ENCODE data around the gene CRYBB2. TPM values are rescaled to one million over a fixed set of nuclear protein-coding genes. Genes with fewer than 3 reads are reported as not detected.

CRYBB2 gene
- polyA plus RNA-seq, 3 donors: not detected

- Histone ChIP-seq H2AFZ (ENCODE audit: insufficient read depth, low read depth, low read length, poor library complexity, severe bottlenecking) (no peak overlapping the region), H3K27me3 (ENCODE audit: control insufficient read depth in 2 of 2, insufficient read depth in 2 of 2, low read length in 2 of 2) (no peaks in the 10 kb centered on the region), H3K36me3 (replicated peaks in 1 of 2; ENCODE audit: control insufficient read depth in 1 of 2, insufficient read depth in 2 of 2, low read length in 2 of 2) (no peaks in the 10 kb centered on the region), H3K9ac (ENCODE audit: insufficient read depth, low read length, poor library complexity, severe bottlenecking) (no peak overlapping the region), H3K4me3 (replicated peaks in 1 of 3; ENCODE audit: low read depth in 2 of 3, low read length in 3 of 3) (no peak overlapping the region), H3K9me3 (replicated peaks in 1 of 2; ENCODE audit: control insufficient read depth in 1 of 2, insufficient read depth in 1 of 2, low read length in 2 of 2) (no peaks in the 10 kb centered on the region), H3K79me2 (ENCODE audit: insufficient read depth, low read length) (no peaks in the 10 kb centered on the region), H3K27ac (ENCODE audit: low read depth in 1 of 2, low read length in 2 of 2) (no peak overlapping the region), H3K4me2 (replicated peaks; ENCODE audit: extremely low read depth, low read length, poor library complexity, severe bottlenecking) (no peak overlapping the region), H3K4me1 (ENCODE audit: control insufficient read depth in 1 of 2, insufficient read depth in 2 of 2, low read length in 2 of 2) (no peaks in the 10 kb centered on the region), H4K20me1 (ENCODE audit: insufficient read depth, low read length) (no peaks in the 10 kb centered on the region)
- Mint-ChIP-seq H3K27ac (no peak overlapping the region), H3K36me3 (no peaks in the 10 kb centered on the region), H3K27me3 (ENCODE audit: low read depth in 3 of 3) (peaks cover 0 to 4% (median 3%) of the 10 kb centered on the region in 3 donors), H3K9me3 (peaks cover 0 to 2% (median 0%) of the 10 kb centered on the region in 7 donors), H3K4me1 (no peaks in the 10 kb centered on the region), H3K4me3 (no peak overlapping the region)
- DNase-seq: no peak
- no CpG with 5 or more reads among the region's 2 CpGs for WGBS (ENCODE audit: insufficient coverage)
- TF ChIP-seq CTCF (IDR thresholded peaks at IDR 0.05): no peak
- intact Hi-C loops (cut with micrococcal nuclease): no loop called here
These were observed 11.8 kb upstream of the CRYBB2 start for GRCh38 chr22:25207553-25208157.

- no peak overlapping the region for H3K27ac ChIP-seq (ENCODE audit: low read depth in 1 of 2, low read length in 2 of 2)
- peaks cover 0 to 3% (median under 1%) of the 10 kb centered on the region in 7 donors for H3K9me3 Mint-ChIP-seq
- no peaks in the 10 kb centered on the region for H3K4me1 ChIP-seq (ENCODE audit: control insufficient read depth in 1 of 2, insufficient read depth in 2 of 2, low read length in 2 of 2)
- H3K36me3 ChIP-seq (replicated peaks in 1 of 2; ENCODE audit: control insufficient read depth in 1 of 2, insufficient read depth in 2 of 2, low read length in 2 of 2): no peaks in the 10 kb centered on the region
- H4K20me1 ChIP-seq (ENCODE audit: insufficient read depth, low read length): no peaks in the 10 kb centered on the region
- no peaks in the 10 kb centered on the region for H3K36me3 Mint-ChIP-seq
- H3K79me2 ChIP-seq (ENCODE audit: insufficient read depth, low read length): no peaks in the 10 kb centered on the region
- H3K27me3 Mint-ChIP-seq (ENCODE audit: low read depth in 3 of 3): peaks cover 0 to 4% (median 3%) of the 10 kb centered on the region in 3 donors
- TF ChIP-seq CTCF (IDR thresholded peaks at IDR 0.05): no peak
- no peak overlapping the region for H3K9ac ChIP-seq (ENCODE audit: insufficient read depth, low read length, poor library complexity, severe bottlenecking)
- H2AFZ ChIP-seq (ENCODE audit: insufficient read depth, low read depth, low read length, poor library complexity, severe bottlenecking): no peak overlapping the region
- 89% methylated on average over 2 of the region's 2 CpGs for WGBS (ENCODE audit: insufficient coverage)
- no peaks in the 10 kb centered on the region for H3K4me1 Mint-ChIP-seq
- no peak overlapping the region for H3K4me2 ChIP-seq (replicated peaks; ENCODE audit: extremely low read depth, low read length, poor library complexity, severe bottlenecking)
- H3K9me3 ChIP-seq (replicated peaks in 1 of 2; ENCODE audit: control insufficient read depth in 1 of 2, insufficient read depth in 1 of 2, low read length in 2 of 2): peaks cover 0 to 2% of the 10 kb centered on the region in 2 donors
- DNase-seq: no peak
- no peak overlapping the region for H3K4me3 ChIP-seq (replicated peaks in 1 of 3; ENCODE audit: low read depth in 2 of 3, low read length in 3 of 3)
- no peak overlapping the region for H3K4me3 Mint-ChIP-seq
- intact Hi-C loops (cut with micrococcal nuclease): no loop called here
- no peak overlapping the region for H3K27ac Mint-ChIP-seq
- no peaks in the 10 kb centered on the region for H3K27me3 ChIP-seq (ENCODE audit: control insufficient read depth in 2 of 2, insufficient read depth in 2 of 2, low read length in 2 of 2)
These were observed 11.1 kb upstream of the CRYBB2 start for GRCh38 chr22:25208328-25208727.
